CD4-positive, CD25-positive, alpha-beta regulatory T cell (primary cell): ENCODE data around the gene ATG4A. TPM values are rescaled to one million over a fixed set of nuclear protein-coding genes. Genes with fewer than 3 reads are reported as not detected.
A peak's percentile ranks its signal among the peaks of the same experiment; 100 is the strongest.

ENCODE experiments used
- ATAC-seq, 2 donors: fragments of 150-1000 bp; cut with Tn5 transposase; one replicate each; pipeline ENCODE4 v1.10.0; 2021; ENCODE audit warnings: low read depth in 2 of 2, moderate number of reproducible peaks in 2 of 2, moderate library complexity in 1 of 2
- DNase-seq, 3 donors: peaks; one replicate each; pipeline versions ENCODE4 v3.0.0 to v3.0.0-alpha.2; 2012 to 2022; ENCODE audit warnings: mixed read lengths in 1 of 3
- H3K27ac ChIP-seq: one replicate; pipeline ENCODE4 v1.7.0; 2013; ENCODE audit warnings: mild to moderate bottlenecking, low read length; ENCODE audit not compliant: insufficient read depth, poor library complexity, severe bottlenecking
- H3K27me3 ChIP-seq: one replicate; pipeline ENCODE4 v1.7.0; 2013; ENCODE audit warnings: low read length; ENCODE audit not compliant: control insufficient read depth, insufficient read depth
- H3K36me3 ChIP-seq: one replicate; pipeline ENCODE4 v1.7.0; 2013; ENCODE audit warnings: mild to moderate bottlenecking, low read length, moderate library complexity; ENCODE audit not compliant: control insufficient read depth, insufficient read depth
- H3K4me1 ChIP-seq: 2 replicates; pipeline ENCODE4 v1.7.0; 2013; ENCODE audit warnings: mild to moderate bottlenecking, low read length; ENCODE audit not compliant: insufficient read depth, control insufficient read depth, poor library complexity, severe bottlenecking
- H3K4me3 ChIP-seq: one replicate; pipeline ENCODE4 v1.7.0; 2013; ENCODE audit warnings: low read depth, mild to moderate bottlenecking, low read length, moderate library complexity
- H3K9me3 ChIP-seq, 2 experiments: 1 replicate in 1 of 2; 2 replicates in 1 of 2; pipeline ENCODE4 v1.7.0; 2013; ENCODE audit warnings: low read length in 2 of 2, mild to moderate bottlenecking in 1 of 2, moderate library complexity in 1 of 2; ENCODE audit not compliant: control insufficient read depth in 2 of 2
- H3K27ac Mint-ChIP-seq, 3 donors: one replicate each; pipeline ENCODE4 v1.8.0; 2020 to 2022; ENCODE audit warnings: mild to moderate bottlenecking in 3 of 3, mixed read lengths in 3 of 3, moderate library complexity in 2 of 3
- H3K27me3 Mint-ChIP-seq: one replicate; pipeline ENCODE4 v1.8.0; 2022; ENCODE audit warnings: mild to moderate bottlenecking, mixed read lengths
- H3K36me3 Mint-ChIP-seq: one replicate; pipeline ENCODE4 v1.8.0; 2020; ENCODE audit warnings: mixed read lengths
- H3K4me1 Mint-ChIP-seq, 4 donors: one replicate each; pipeline ENCODE4 v1.8.0; 2020 to 2022; ENCODE audit warnings: mixed read lengths in 4 of 4, mild to moderate bottlenecking in 1 of 4
- H3K4me3 Mint-ChIP-seq, 4 donors: one replicate each; pipeline ENCODE4 v1.8.0; 2020 to 2022; ENCODE audit warnings: mild to moderate bottlenecking in 4 of 4, mixed read lengths in 4 of 4, moderate library complexity in 3 of 4
- H3K9me3 Mint-ChIP-seq, 7 donors: one replicate each; pipeline ENCODE4 v1.8.0; 2020 to 2022; ENCODE audit warnings: mixed read lengths in 7 of 7, mild to moderate bottlenecking in 3 of 7, moderate library complexity in 2 of 7
- polyA plus RNA-seq, 4 donors: library from polyadenylated mRNA; unstranded; fragments of 300-500 nt; fragmentation: Illumina TruSeq; gene quantifications; one replicate each; pipeline ENCODE4 v1.2.3, GENCODE V29; 2021
- total RNA-seq: library from RNA; stranded (reverse); gene quantifications from one replicate; pipeline ENCODE4 v1.2.3, GENCODE V29; 2022

Gene ATG4A
- total and polyA plus RNA-seq, 5 donors from 2014 or later, result 10.4 to 21.8 (median 17.8) TPM

GRCh38 chrX:108123591-108124366 is 32.2 kb downstream of the ATG4A start:
- Histone ChIP-seq H3K36me3 (peaks cover 4% of the 10 kb centered on the region), H3K4me3 (no peak overlapping the region), H3K4me1 (no peaks in the 10 kb centered on the region), H3K27ac (no peak overlapping the region), H3K27me3 (no peaks in the 10 kb centered on the region), H3K9me3 (no peaks in the 10 kb centered on the region)
- Mint-ChIP-seq H3K4me1 (no peaks in the 10 kb centered on the region), H3K27ac (no peak overlapping the region), H3K9me3 (no peaks in the 10 kb centered on the region), H3K36me3 (peaks cover 6% of the 10 kb centered on the region), H3K27me3 (no peaks in the 10 kb centered on the region), H3K4me3 (no peak overlapping the region)
- no peak for ATAC-seq
- DNase-seq, result no peak

- H3K36me3 Mint-ChIP-seq, result peaks cover 13% of the 10 kb centered on the region
- no peaks in the 10 kb centered on the region for H3K27me3 ChIP-seq
- H3K4me3 Mint-ChIP-seq, result no peak overlapping the region
- no peaks in the 10 kb centered on the region for H3K4me1 ChIP-seq
- no peaks in the 10 kb centered on the region for H3K27me3 Mint-ChIP-seq
- no peaks in the 10 kb centered on the region for H3K9me3 Mint-ChIP-seq
- no peak overlapping the region for H3K27ac Mint-ChIP-seq
- ATAC-seq (no peak), DNase-seq (no peak)
- no peak overlapping the region for H3K4me3 ChIP-seq
- no peak overlapping the region for H3K27ac ChIP-seq
- peaks cover 0 to 2% (median 0%) of the 10 kb centered on the region in 4 donors for H3K4me1 Mint-ChIP-seq
- peaks cover 12% of the 10 kb centered on the region for H3K36me3 ChIP-seq
- no peaks in the 10 kb centered on the region for H3K9me3 ChIP-seq
Measured at GRCh38 chrX:108126661-108127060, 35.1 kb downstream of the ATG4A start.

GRCh38 chrX:108127152-108127551 is 35.6 kb downstream of the ATG4A start:
- Histone ChIP-seq H3K4me3 (no peak overlapping the region), H3K27me3 (no peaks in the 10 kb centered on the region), H3K9me3 (no peaks in the 10 kb centered on the region), H3K4me1 (no peaks in the 10 kb centered on the region), H3K36me3 (peaks cover 12% of the 10 kb centered on the region), H3K27ac (no peak overlapping the region)
- Mint-ChIP-seq H3K27me3 (no peaks in the 10 kb centered on the region), H3K27ac (no peak overlapping the region), H3K4me3 (no peak overlapping the region), H3K36me3 (peaks cover 13% of the 10 kb centered on the region), H3K4me1 (peaks cover 0 to 2% (median 0%) of the 10 kb centered on the region in 4 donors), H3K9me3 (no peaks in the 10 kb centered on the region)
- ATAC-seq, result no peak
- no peak for DNase-seq

- no peak for ATAC-seq
- Histone ChIP-seq H3K9me3 (no peaks in the 10 kb centered on the region), H3K4me1 (no peaks in the 10 kb centered on the region), H3K27ac (no peak overlapping the region), H3K27me3 (no peaks in the 10 kb centered on the region), H3K36me3 (peaks cover 19% of the 10 kb centered on the region), H3K4me3 (no peak overlapping the region)
- Mint-ChIP-seq H3K4me1 (peaks cover 0 to 2% (median 0%) of the 10 kb centered on the region in 4 donors), H3K9me3 (no peaks in the 10 kb centered on the region), H3K27me3 (no peaks in the 10 kb centered on the region), H3K4me3 (peak overlapping the region in 1 of 4 donors; percentile 27), H3K36me3 (peaks cover 8% of the 10 kb centered on the region), H3K27ac (no peak overlapping the region)
- no peak for DNase-seq
Measured at GRCh38 chrX:108130889-108131288, 39.3 kb downstream of the ATG4A start.

- DNase-seq, result no peak
- Mint-ChIP-seq H3K27ac (no peak overlapping the region), H3K4me3 (no peak overlapping the region), H3K9me3 (no peaks in the 10 kb centered on the region), H3K36me3 (peaks cover 8% of the 10 kb centered on the region), H3K4me1 (peaks cover 0 to 2% (median 0%) of the 10 kb centered on the region in 4 donors), H3K27me3 (no peaks in the 10 kb centered on the region)
- Histone ChIP-seq H3K36me3 (peaks cover 19% of the 10 kb centered on the region), H3K27me3 (no peaks in the 10 kb centered on the region), H3K9me3 (no peaks in the 10 kb centered on the region), H3K4me1 (no peaks in the 10 kb centered on the region), H3K4me3 (no peak overlapping the region), H3K27ac (no peak overlapping the region)
- no peak for ATAC-seq
Measured at GRCh38 chrX:108131471-108131870, 39.9 kb downstream of the ATG4A start.

- peaks cover 21% of the 10 kb centered on the region for H3K36me3 ChIP-seq
- no peaks in the 10 kb centered on the region for H3K27me3 Mint-ChIP-seq
- DNase-seq (no peak), ATAC-seq (no peak)
- H3K9me3 ChIP-seq, result no peaks in the 10 kb centered on the region
- H3K36me3 Mint-ChIP-seq, result peaks cover 8% of the 10 kb centered on the region
- H3K4me1 ChIP-seq, result no peaks in the 10 kb centered on the region
- H3K27ac ChIP-seq, result no peak overlapping the region
- H3K27ac Mint-ChIP-seq, result no peak overlapping the region
- H3K4me3 Mint-ChIP-seq, result no peak overlapping the region
- no peak overlapping the region for H3K4me3 ChIP-seq
- no peaks in the 10 kb centered on the region for H3K9me3 Mint-ChIP-seq
- no peaks in the 10 kb centered on the region for H3K27me3 ChIP-seq
- H3K4me1 Mint-ChIP-seq, result peaks cover 0 to 2% (median 0%) of the 10 kb centered on the region in 4 donors
Measured at GRCh38 chrX:108132034-108132433, 40.5 kb downstream of the ATG4A start.

GRCh38 chrX:108132876-108133275 is 41.3 kb downstream of the ATG4A start:
- DNase-seq, result no peak
- Histone ChIP-seq H3K4me1 (no peaks in the 10 kb centered on the region), H3K36me3 (peaks cover 24% of the 10 kb centered on the region), H3K9me3 (no peaks in the 10 kb centered on the region), H3K27ac (no peak overlapping the region), H3K27me3 (no peaks in the 10 kb centered on the region), H3K4me3 (no peak overlapping the region)
- no peaks in the 10 kb centered on the region for H3K27me3 Mint-ChIP-seq
- H3K4me1 Mint-ChIP-seq, result peaks cover 0 to 2% (median 0%) of the 10 kb centered on the region in 4 donors
- H3K27ac Mint-ChIP-seq, result no peak overlapping the region
- ATAC-seq, result no peak
- peaks cover 8% of the 10 kb centered on the region for H3K36me3 Mint-ChIP-seq
- H3K9me3 Mint-ChIP-seq, result no peaks in the 10 kb centered on the region
- H3K4me3 Mint-ChIP-seq, result no peak overlapping the region

GRCh38 chrX:108134724-108135123 is 43.1 kb downstream of the ATG4A start:
- Histone ChIP-seq H3K4me3 (no peak overlapping the region), H3K36me3 (peaks cover 31% of the 10 kb centered on the region), H3K9me3 (no peaks in the 10 kb centered on the region), H3K27ac (no peak overlapping the region), H3K4me1 (no peaks in the 10 kb centered on the region), H3K27me3 (no peaks in the 10 kb centered on the region)
- Mint-ChIP-seq H3K4me1 (peaks cover 0 to 2% (median 0%) of the 10 kb centered on the region in 4 donors), H3K36me3 (peaks cover 13% of the 10 kb centered on the region), H3K27ac (no peak overlapping the region), H3K27me3 (no peaks in the 10 kb centered on the region), H3K4me3 (no peak overlapping the region), H3K9me3 (no peaks in the 10 kb centered on the region)
- no peak for DNase-seq
- ATAC-seq, result no peak
